ENCODE measurements around the gene MCAM. TPM values are rescaled to one million over a fixed set of nuclear protein-coding genes. Genes with fewer than 3 reads are reported as not detected.

Gene MCAM
- total and polyA plus RNA-seq, 4 donors: 2.2 to 49.6 (median 9.3) TPM

DNA sequence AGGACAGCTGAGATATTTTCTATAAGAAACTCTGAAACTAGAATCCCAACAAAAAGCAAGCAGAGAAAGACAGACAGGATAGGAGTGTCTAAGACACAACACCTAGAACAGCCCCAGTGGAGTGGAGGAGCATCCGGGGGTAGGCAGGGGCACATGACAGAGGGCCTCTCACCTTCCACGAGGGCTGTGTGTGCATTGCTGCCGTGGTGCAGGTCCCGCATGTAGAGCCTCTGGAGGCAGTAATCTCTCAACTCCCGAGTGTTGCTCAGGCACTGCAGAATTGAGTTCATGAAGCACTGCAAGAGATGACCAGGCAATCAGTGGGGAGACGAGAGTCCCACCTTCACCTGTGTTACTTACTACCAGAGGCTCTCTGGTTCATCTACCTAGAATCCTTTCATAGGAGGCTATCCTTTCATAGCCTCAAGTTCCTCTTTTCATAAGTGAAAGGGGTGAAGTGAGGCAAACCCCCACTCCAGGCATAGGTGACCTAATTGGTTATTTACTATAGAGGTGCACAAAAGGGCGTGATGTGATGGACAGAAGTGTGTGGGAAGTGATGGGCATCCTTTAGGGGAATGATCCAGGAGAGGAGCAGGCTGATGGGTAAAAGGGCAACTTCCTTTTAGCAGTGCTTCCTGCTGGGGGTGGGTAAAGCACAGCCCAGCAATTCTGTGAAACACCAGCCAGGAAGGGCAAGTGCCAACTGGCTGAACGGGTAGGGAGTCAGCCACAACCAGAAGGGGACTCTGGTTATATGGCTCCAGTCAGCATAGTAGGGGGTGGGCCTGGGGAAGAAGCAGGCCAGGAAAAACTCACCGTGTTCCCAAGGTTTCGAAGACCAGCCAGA, 42.7 kb upstream of the MCAM start:
- H3K27me3 ChIP-seq (ENCODE audit: control insufficient read depth in 4 of 4, insufficient read depth in 4 of 4, low read length in 3 of 4): no peaks in the 10 kb centered on the region
- H3K9ac ChIP-seq (ENCODE audit: low read depth in 1 of 2, low read length in 2 of 2): no peak overlapping the region
- DNase-seq (ENCODE audit: low spot score): no peak
- TF ChIP-seq RXRA (IDR thresholded peaks at IDR 0.05): peak in 1 of 2 donors; percentile 6
- TF ChIP-seq, protein P1, sequence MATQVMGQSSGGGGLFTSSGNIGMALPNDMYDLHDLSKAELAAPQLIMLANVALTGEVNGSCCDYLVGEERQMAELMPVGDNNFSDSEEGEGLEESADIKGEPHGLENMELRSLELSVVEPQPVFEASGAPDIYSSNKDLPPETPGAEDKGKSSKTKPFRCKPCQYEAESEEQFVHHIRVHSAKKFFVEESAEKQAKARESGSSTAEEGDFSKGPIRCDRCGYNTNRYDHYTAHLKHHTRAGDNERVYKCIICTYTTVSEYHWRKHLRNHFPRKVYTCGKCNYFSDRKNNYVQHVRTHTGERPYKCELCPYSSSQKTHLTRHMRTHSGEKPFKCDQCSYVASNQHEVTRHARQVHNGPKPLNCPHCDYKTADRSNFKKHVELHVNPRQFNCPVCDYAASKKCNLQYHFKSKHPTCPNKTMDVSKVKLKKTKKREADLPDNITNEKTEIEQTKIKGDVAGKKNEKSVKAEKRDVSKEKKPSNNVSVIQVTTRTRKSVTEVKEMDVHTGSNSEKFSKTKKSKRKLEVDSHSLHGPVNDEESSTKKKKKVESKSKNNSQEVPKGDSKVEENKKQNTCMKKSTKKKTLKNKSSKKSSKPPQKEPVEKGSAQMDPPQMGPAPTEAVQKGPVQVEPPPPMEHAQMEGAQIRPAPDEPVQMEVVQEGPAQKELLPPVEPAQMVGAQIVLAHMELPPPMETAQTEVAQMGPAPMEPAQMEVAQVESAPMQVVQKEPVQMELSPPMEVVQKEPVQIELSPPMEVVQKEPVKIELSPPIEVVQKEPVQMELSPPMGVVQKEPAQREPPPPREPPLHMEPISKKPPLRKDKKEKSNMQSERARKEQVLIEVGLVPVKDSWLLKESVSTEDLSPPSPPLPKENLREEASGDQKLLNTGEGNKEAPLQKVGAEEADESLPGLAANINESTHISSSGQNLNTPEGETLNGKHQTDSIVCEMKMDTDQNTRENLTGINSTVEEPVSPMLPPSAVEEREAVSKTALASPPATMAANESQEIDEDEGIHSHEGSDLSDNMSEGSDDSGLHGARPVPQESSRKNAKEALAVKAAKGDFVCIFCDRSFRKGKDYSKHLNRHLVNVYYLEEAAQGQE (IDR thresholded peaks at IDR 0.05): no peak
- H3K9me3 ChIP-seq (ENCODE audit: control insufficient read depth in 4 of 4, low read length in 3 of 4): no peaks in the 10 kb centered on the region
- peaks cover 0 to 19% (median 11%) of the 10 kb centered on the region in 4 donors for H3K36me3 ChIP-seq (ENCODE audit: control insufficient read depth in 4 of 4, insufficient read depth in 3 of 4, low read depth in 1 of 4, low read length in 3 of 4)
- H3K4me3 ChIP-seq (ENCODE audit: low read depth in 1 of 3, low read length in 3 of 3): no peak overlapping the region
- WGBS: 82% methylated on average over 10 of the region's 10 CpGs
- H3K4me1 ChIP-seq (ENCODE audit: control insufficient read depth in 4 of 4, insufficient read depth in 4 of 4, low read length in 3 of 4): peaks cover 16 to 54% (median 37%) of the 10 kb centered on the region in 4 donors
- no peak overlapping the region for H3K27ac ChIP-seq (ENCODE audit: low read depth in 1 of 2, low read length in 2 of 2)

DNA sequence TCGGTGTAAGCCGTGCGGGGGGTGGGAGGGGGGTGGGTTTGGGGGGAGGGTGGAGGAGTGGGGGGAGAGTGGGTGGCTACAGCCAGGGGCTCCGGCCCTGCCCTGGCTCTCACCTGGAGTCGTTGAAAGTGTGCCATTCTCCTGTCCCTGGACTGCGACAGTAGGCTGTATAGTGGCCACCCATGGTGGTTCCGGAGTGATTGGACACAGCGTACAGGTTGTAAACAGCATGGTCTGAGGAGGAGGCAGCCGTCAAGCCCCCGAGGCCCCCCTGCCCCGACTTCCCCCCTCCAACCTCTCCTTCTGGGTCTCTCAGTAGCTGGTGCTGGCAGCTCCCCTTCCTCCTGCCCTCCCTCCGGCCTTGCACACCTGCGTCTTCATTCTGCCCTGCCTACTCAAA, 40.1 kb upstream of the MCAM start:
- TF ChIP-seq JUND (IDR thresholded peaks at IDR 0.05) (no peak), YY1 (IDR thresholded peaks at IDR 0.05) (no peak), HNF4G (IDR thresholded peaks at IDR 0.05) (no peak), RAD21 (IDR thresholded peaks at IDR 0.05) (no peak), TAF1 (conservative IDR thresholded peaks at IDR 0.05) (no peak), FOXA2 (IDR thresholded peaks at IDR 0.05) (no peak), SP1 (IDR thresholded peaks at IDR 0.05) (no peak), RXRA (IDR thresholded peaks at IDR 0.05) (no peak), HNF4A (conservative IDR thresholded peaks at IDR 0.05) (no peak), NR2F2 (IDR thresholded peaks at IDR 0.05) (no peak)
- TF ChIP-seq, protein P1 (IDR thresholded peaks at IDR 0.05): no peak
- TF ChIP-seq, protein P2, sequence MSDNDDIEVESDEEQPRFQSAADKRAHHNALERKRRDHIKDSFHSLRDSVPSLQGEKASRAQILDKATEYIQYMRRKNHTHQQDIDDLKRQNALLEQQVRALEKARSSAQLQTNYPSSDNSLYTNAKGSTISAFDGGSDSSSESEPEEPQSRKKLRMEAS (IDR thresholded peaks at IDR 0.05): no peak
- TF ChIP-seq, protein P3, sequence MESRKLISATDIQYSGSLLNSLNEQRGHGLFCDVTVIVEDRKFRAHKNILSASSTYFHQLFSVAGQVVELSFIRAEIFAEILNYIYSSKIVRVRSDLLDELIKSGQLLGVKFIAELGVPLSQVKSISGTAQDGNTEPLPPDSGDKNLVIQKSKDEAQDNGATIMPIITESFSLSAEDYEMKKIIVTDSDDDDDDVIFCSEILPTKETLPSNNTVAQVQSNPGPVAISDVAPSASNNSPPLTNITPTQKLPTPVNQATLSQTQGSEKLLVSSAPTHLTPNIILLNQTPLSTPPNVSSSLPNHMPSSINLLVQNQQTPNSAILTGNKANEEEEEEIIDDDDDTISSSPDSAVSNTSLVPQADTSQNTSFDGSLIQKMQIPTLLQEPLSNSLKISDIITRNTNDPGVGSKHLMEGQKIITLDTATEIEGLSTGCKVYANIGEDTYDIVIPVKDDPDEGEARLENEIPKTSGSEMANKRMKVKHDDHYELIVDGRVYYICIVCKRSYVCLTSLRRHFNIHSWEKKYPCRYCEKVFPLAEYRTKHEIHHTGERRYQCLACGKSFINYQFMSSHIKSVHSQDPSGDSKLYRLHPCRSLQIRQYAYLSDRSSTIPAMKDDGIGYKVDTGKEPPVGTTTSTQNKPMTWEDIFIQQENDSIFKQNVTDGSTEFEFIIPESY (IDR thresholded peaks at IDR 0.05): no peak
- TF ChIP-seq, protein P4, sequence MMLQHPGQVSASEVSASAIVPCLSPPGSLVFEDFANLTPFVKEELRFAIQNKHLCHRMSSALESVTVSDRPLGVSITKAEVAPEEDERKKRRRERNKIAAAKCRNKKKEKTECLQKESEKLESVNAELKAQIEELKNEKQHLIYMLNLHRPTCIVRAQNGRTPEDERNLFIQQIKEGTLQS (IDR thresholded peaks at IDR 0.05): no peak
- TF ChIP-seq, protein P5, sequence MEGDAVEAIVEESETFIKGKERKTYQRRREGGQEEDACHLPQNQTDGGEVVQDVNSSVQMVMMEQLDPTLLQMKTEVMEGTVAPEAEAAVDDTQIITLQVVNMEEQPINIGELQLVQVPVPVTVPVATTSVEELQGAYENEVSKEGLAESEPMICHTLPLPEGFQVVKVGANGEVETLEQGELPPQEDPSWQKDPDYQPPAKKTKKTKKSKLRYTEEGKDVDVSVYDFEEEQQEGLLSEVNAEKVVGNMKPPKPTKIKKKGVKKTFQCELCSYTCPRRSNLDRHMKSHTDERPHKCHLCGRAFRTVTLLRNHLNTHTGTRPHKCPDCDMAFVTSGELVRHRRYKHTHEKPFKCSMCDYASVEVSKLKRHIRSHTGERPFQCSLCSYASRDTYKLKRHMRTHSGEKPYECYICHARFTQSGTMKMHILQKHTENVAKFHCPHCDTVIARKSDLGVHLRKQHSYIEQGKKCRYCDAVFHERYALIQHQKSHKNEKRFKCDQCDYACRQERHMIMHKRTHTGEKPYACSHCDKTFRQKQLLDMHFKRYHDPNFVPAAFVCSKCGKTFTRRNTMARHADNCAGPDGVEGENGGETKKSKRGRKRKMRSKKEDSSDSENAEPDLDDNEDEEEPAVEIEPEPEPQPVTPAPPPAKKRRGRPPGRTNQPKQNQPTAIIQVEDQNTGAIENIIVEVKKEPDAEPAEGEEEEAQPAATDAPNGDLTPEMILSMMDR (IDR thresholded peaks at IDR 0.05; ENCODE audit: low read depth, low read length, missing input control): no peak
- Histone ChIP-seq H3K36me3 (ENCODE audit: control insufficient read depth in 4 of 4, insufficient read depth in 3 of 4, low read depth in 1 of 4, low read length in 3 of 4) (peaks cover 0 to 19% (median 11%) of the 10 kb centered on the region in 4 donors), H3K4me1 (ENCODE audit: control insufficient read depth in 4 of 4, insufficient read depth in 4 of 4, low read length in 3 of 4) (peaks cover 8 to 46% (median 23%) of the 10 kb centered on the region in 4 donors), H3K27ac (ENCODE audit: low read depth in 1 of 2, low read length in 2 of 2) (no peak overlapping the region), H3K4me3 (ENCODE audit: low read depth in 1 of 3, low read length in 3 of 3) (peak overlapping the region in 1 of 3 donors; percentile 44), H3K27me3 (ENCODE audit: control insufficient read depth in 4 of 4, insufficient read depth in 4 of 4, low read length in 3 of 4) (no peaks in the 10 kb centered on the region), H3K9ac (ENCODE audit: low read depth in 1 of 2, low read length in 2 of 2) (no peak overlapping the region), H3K9me3 (ENCODE audit: control insufficient read depth in 4 of 4, low read length in 3 of 4) (no peaks in the 10 kb centered on the region)
- no peak for DNase-seq (ENCODE audit: low spot score)
- WGBS: 51% methylated on average over 13 of the region's 13 CpGs
